HG02798 (cell line): ENCODE results near the gene ZDHHC11B.
"Not testable (repeated sequence)": the region's sequence is repeated elsewhere in the genome, so short reads cannot be mapped to it uniquely, and the experiment has no call there.

Experiments
- ATAC-seq: cut with Tn5 transposase; IDR thresholded peaks from one replicate; pipeline ENCODE4 v1.9.1; 2021; ENCODE audit warnings: mild to moderate bottlenecking; ENCODE audit not compliant: unreplicated experiment, poor library complexity

Gene ZDHHC11B

GRCh38 chr5:727087-727486, 57.4 kb downstream of the ZDHHC11B start:
- ATAC-seq, result not testable (repeated sequence)

- not testable (repeated sequence) for ATAC-seq
Observed at GRCh38 chr5:723865-724264, 60.7 kb downstream of the ZDHHC11B start.

- not testable (repeated sequence) for ATAC-seq
Observed at GRCh38 chr5:723309-723708, 61.2 kb downstream of the ZDHHC11B start.

GRCh38 chr5:719379-719778, 65.2 kb downstream of the ZDHHC11B start:
- not testable (repeated sequence) for ATAC-seq

GRCh38 chr5:717143-717542, 67.4 kb downstream of the ZDHHC11B start:
- ATAC-seq, result no peak

- ATAC-seq, result not testable (repeated sequence)
Observed at GRCh38 chr5:716740-717139, 67.8 kb downstream of the ZDHHC11B start.

GRCh38 chr5:715636-716035, 68.9 kb downstream of the ZDHHC11B start:
- ATAC-seq, result not testable (repeated sequence)

- not testable (repeated sequence) for ATAC-seq
Observed at GRCh38 chr5:714215-715118, 70.1 kb downstream of the ZDHHC11B start.

GRCh38 chr5:713686-714085, 70.8 kb downstream of the ZDHHC11B start:
- not testable (repeated sequence) for ATAC-seq

GRCh38 chr5:708848-709517, 75.5 kb downstream of the ZDHHC11B start:
- ATAC-seq, result not testable (repeated sequence)

- not testable (repeated sequence) for ATAC-seq
Observed at GRCh38 chr5:708374-708773, 76.2 kb downstream of the ZDHHC11B start.

- ATAC-seq, result not testable (repeated sequence)
Observed at GRCh38 chr5:706127-706526, 78.4 kb downstream of the ZDHHC11B start.

GRCh38 chr5:696753-697702, 87.5 kb downstream of the ZDHHC11B start:
- not testable (repeated sequence) for ATAC-seq

- not testable (repeated sequence) for ATAC-seq
Observed at GRCh38 chr5:696191-696590, 88.3 kb downstream of the ZDHHC11B start.

GRCh38 chr5:695475-695874, 89.1 kb downstream of the ZDHHC11B start:
- ATAC-seq, result not testable (repeated sequence)

- not testable (repeated sequence) for ATAC-seq
Observed at GRCh38 chr5:694042-694431, 90.5 kb downstream of the ZDHHC11B start.

- ATAC-seq, result peak; percentile 84
Observed at GRCh38 chr5:693271-694041, 91.1 kb downstream of the ZDHHC11B start, which contains the start of gene TPPP. Gene TPPP, minus strand, starts transcription at chr5:693352. Its CDS starts 15,292 bp downstream, at chr5:678060.

GRCh38 chr5:692529-693041, 91.9 kb downstream of the ZDHHC11B start:
- not testable (repeated sequence) for ATAC-seq
